Measurements from ENCODE around the gene MGAT1.
A peak's percentile ranks its signal among the peaks of the same experiment; 100 is the strongest.

Gene MGAT1

GRCh38 chr5:180815293-180815917 is 12.8 kb upstream of the MGAT1 start:
- no peaks in the 10 kb centered on the region for H3K4me1 ChIP-seq (ENCODE audit: control insufficient read depth, low read depth, low read length)
- WGBS (ENCODE audit: extremely low coverage, insufficient coverage, low lambda C conversion rate), result no CpG with 5 or more reads among the region's 9 CpGs

GRCh38 chr5:180813420-180813819 is 10.8 kb upstream of the MGAT1 start:
- Histone ChIP-seq H3K23ac (ENCODE audit: low read length) (no peak overlapping the region), H2BK120ac (ENCODE audit: low read depth, low read length) (no peak overlapping the region), H3K27ac (ENCODE audit: low read depth, low read length) (no peak overlapping the region), H2BK15ac (replicated peaks; ENCODE audit: low read depth) (no peak overlapping the region), H3K9ac (ENCODE audit: low read length) (no peak overlapping the region), H3K18ac (ENCODE audit: low read length) (no peak overlapping the region), H3K27me3 (ENCODE audit: insufficient read depth, low read length, poor library complexity) (no peaks in the 10 kb centered on the region), H3K4me3 (ENCODE audit: low read length) (no peak overlapping the region), H2AK5ac (ENCODE audit: low read length) (no peak overlapping the region), H4K5ac (ENCODE audit: low read length) (no peak overlapping the region), H4K8ac (ENCODE audit: low read depth, low read length) (no peak overlapping the region), H3K4me2 (ENCODE audit: low read length) (no peak overlapping the region), H3K79me1 (ENCODE audit: low read length) (peaks cover 3% of the 10 kb centered on the region), H3K79me2 (ENCODE audit: control insufficient read depth, insufficient read depth, low read length) (no peaks in the 10 kb centered on the region), H3K4me1 (ENCODE audit: control insufficient read depth, low read depth, low read length) (peaks cover 4% of the 10 kb centered on the region), H3K56ac (ENCODE audit: low read length) (no peak overlapping the region), H2BK5ac (ENCODE audit: low read length) (no peak overlapping the region), H3K4ac (ENCODE audit: low read depth, low read length) (no peak overlapping the region), H3K36me3 (ENCODE audit: control insufficient read depth, insufficient read depth, low read length) (no peaks in the 10 kb centered on the region)
- WGBS (ENCODE audit: extremely low coverage, insufficient coverage, low lambda C conversion rate), result no CpG with 5 or more reads among the region's 5 CpGs
- no peak for DNase-seq

More at GRCh38 chr5:180815293-180815917, 12.8 kb upstream of the MGAT1 start:
- Histone ChIP-seq H3K4ac (ENCODE audit: low read depth, low read length) (no peak overlapping the region), H3K4me2 (ENCODE audit: low read length) (no peak overlapping the region), H3K9ac (ENCODE audit: low read length) (no peak overlapping the region), H3K27me3 (ENCODE audit: insufficient read depth, low read length, poor library complexity) (no peaks in the 10 kb centered on the region), H2BK120ac (ENCODE audit: low read depth, low read length) (no peak overlapping the region), H4K8ac (ENCODE audit: low read depth, low read length) (no peak overlapping the region), H2BK15ac (replicated peaks; ENCODE audit: low read depth) (no peak overlapping the region), H3K23ac (ENCODE audit: low read length) (no peak overlapping the region), H3K27ac (ENCODE audit: low read depth, low read length) (no peak overlapping the region), H3K56ac (ENCODE audit: low read length) (no peak overlapping the region), H3K18ac (ENCODE audit: low read length) (no peak overlapping the region), H4K5ac (ENCODE audit: low read length) (no peak overlapping the region), H3K4me3 (ENCODE audit: low read length) (no peak overlapping the region), H2BK5ac (ENCODE audit: low read length) (no peak overlapping the region), H3K79me1 (ENCODE audit: low read length) (no peaks in the 10 kb centered on the region), H3K36me3 (ENCODE audit: control insufficient read depth, insufficient read depth, low read length) (no peaks in the 10 kb centered on the region), H2AK5ac (ENCODE audit: low read length) (no peak overlapping the region), H3K79me2 (ENCODE audit: control insufficient read depth, insufficient read depth, low read length) (no peaks in the 10 kb centered on the region)
- no peak for DNase-seq

- H2BK120ac ChIP-seq (ENCODE audit: low read depth, low read length), result no peak overlapping the region
- H3K9ac ChIP-seq (ENCODE audit: low read length), result peak overlapping the region; percentile 31
- H2BK5ac ChIP-seq (ENCODE audit: low read length), result no peak overlapping the region
- H3K27ac ChIP-seq (ENCODE audit: low read depth, low read length), result no peak overlapping the region
- no peaks in the 10 kb centered on the region for H3K27me3 ChIP-seq (ENCODE audit: insufficient read depth, low read length, poor library complexity)
- no peak for DNase-seq
- H3K18ac ChIP-seq (ENCODE audit: low read length), result no peak overlapping the region
- peak overlapping the region; percentile 60 for H3K23ac ChIP-seq (ENCODE audit: low read length)
- H3K79me2 ChIP-seq (ENCODE audit: control insufficient read depth, insufficient read depth, low read length), result peaks cover 11% of the 10 kb centered on the region
- H2AK5ac ChIP-seq (ENCODE audit: low read length), result no peak overlapping the region
- no peak overlapping the region for H3K4me3 ChIP-seq (ENCODE audit: low read length)
- H3K79me1 ChIP-seq (ENCODE audit: low read length), result peaks cover 16% of the 10 kb centered on the region
- no peak overlapping the region for H4K8ac ChIP-seq (ENCODE audit: low read depth, low read length)
- no CpG with 5 or more reads among the region's 10 CpGs for WGBS (ENCODE audit: extremely low coverage, insufficient coverage, low lambda C conversion rate)
- no peaks in the 10 kb centered on the region for H3K36me3 ChIP-seq (ENCODE audit: control insufficient read depth, insufficient read depth, low read length)
- H3K4me2 ChIP-seq (ENCODE audit: low read length), result no peak overlapping the region
- no peak overlapping the region for H3K4ac ChIP-seq (ENCODE audit: low read depth, low read length)
- peaks cover 6% of the 10 kb centered on the region for H3K4me1 ChIP-seq (ENCODE audit: control insufficient read depth, low read depth, low read length)
- no peak overlapping the region for H2BK15ac ChIP-seq (replicated peaks; ENCODE audit: low read depth)
- no peak overlapping the region for H4K5ac ChIP-seq (ENCODE audit: low read length)
- peak overlapping the region; percentile 42 for H3K56ac ChIP-seq (ENCODE audit: low read length)
These were observed 9.1 kb upstream of the MGAT1 start for GRCh38 chr5:180811623-180812124.

GRCh38 chr5:180810959-180811622 is 8.5 kb upstream of the MGAT1 start:
- peaks cover 20% of the 10 kb centered on the region for H3K79me1 ChIP-seq (ENCODE audit: low read length)
- H4K8ac ChIP-seq (ENCODE audit: low read depth, low read length), result no peak overlapping the region
- H3K27me3 ChIP-seq (ENCODE audit: insufficient read depth, low read length, poor library complexity), result no peaks in the 10 kb centered on the region
- H3K36me3 ChIP-seq (ENCODE audit: control insufficient read depth, insufficient read depth, low read length), result no peaks in the 10 kb centered on the region
- peak overlapping the region; percentile 60 for H3K23ac ChIP-seq (ENCODE audit: low read length)
- peaks cover 6% of the 10 kb centered on the region for H3K4me1 ChIP-seq (ENCODE audit: control insufficient read depth, low read depth, low read length)
- H2BK5ac ChIP-seq (ENCODE audit: low read length), result no peak overlapping the region
- H3K4ac ChIP-seq (ENCODE audit: low read depth, low read length), result peak overlapping the region; percentile 27
- no peak for DNase-seq
- no peak overlapping the region for H2AK5ac ChIP-seq (ENCODE audit: low read length)
- H3K56ac ChIP-seq (ENCODE audit: low read length), result peak overlapping the region; percentile 85
- H3K9ac ChIP-seq (ENCODE audit: low read length), result peak overlapping the region; percentile 66
- H3K4me2 ChIP-seq (ENCODE audit: low read length), result peak overlapping the region; percentile 96
- H4K5ac ChIP-seq (ENCODE audit: low read length), result peak overlapping the region; percentile 38
- H3K27ac ChIP-seq (ENCODE audit: low read depth, low read length), result peak overlapping the region; percentile 89
- H3K4me3 ChIP-seq (ENCODE audit: low read length), result peak overlapping the region; percentile 6
- WGBS (ENCODE audit: extremely low coverage, insufficient coverage, low lambda C conversion rate), result no CpG with 5 or more reads among the region's 30 CpGs
- H2BK120ac ChIP-seq (ENCODE audit: low read depth, low read length), result no peak overlapping the region
- H2BK15ac ChIP-seq (replicated peaks; ENCODE audit: low read depth), result no peak overlapping the region
- peak overlapping the region; percentile 13 for H3K18ac ChIP-seq (ENCODE audit: low read length)
- H3K79me2 ChIP-seq (ENCODE audit: control insufficient read depth, insufficient read depth, low read length), result peaks cover 11% of the 10 kb centered on the region

GRCh38 chr5:180810210-180810958 is 7.8 kb upstream of the MGAT1 start:
- peak overlapping the region; percentile 27 for H3K4ac ChIP-seq (ENCODE audit: low read depth, low read length)
- peak overlapping the region; percentile 41 for H4K8ac ChIP-seq (ENCODE audit: low read depth, low read length)
- H3K4me3 ChIP-seq (ENCODE audit: low read length), result peak overlapping the region; percentile 72
- H3K4me1 ChIP-seq (ENCODE audit: control insufficient read depth, low read depth, low read length), result peaks cover 6% of the 10 kb centered on the region
- H3K27ac ChIP-seq (ENCODE audit: low read depth, low read length), result peak overlapping the region; percentile 89
- H3K56ac ChIP-seq (ENCODE audit: low read length), result peak overlapping the region; percentile 94
- no peak overlapping the region for H4K5ac ChIP-seq (ENCODE audit: low read length)
- H3K18ac ChIP-seq (ENCODE audit: low read length), result peak overlapping the region; percentile 91
- H3K79me2 ChIP-seq (ENCODE audit: control insufficient read depth, insufficient read depth, low read length), result peaks cover 11% of the 10 kb centered on the region
- H3K4me2 ChIP-seq (ENCODE audit: low read length), result peak overlapping the region; percentile 96
- peak overlapping the region; percentile 83 for H2BK5ac ChIP-seq (ENCODE audit: low read length)
- H3K27me3 ChIP-seq (ENCODE audit: insufficient read depth, low read length, poor library complexity), result no peaks in the 10 kb centered on the region
- H3K36me3 ChIP-seq (ENCODE audit: control insufficient read depth, insufficient read depth, low read length), result no peaks in the 10 kb centered on the region
- H3K79me1 ChIP-seq (ENCODE audit: low read length), result peaks cover 20% of the 10 kb centered on the region
- H2BK120ac ChIP-seq (ENCODE audit: low read depth, low read length), result no peak overlapping the region
- peak overlapping the region; percentile 17 for H3K23ac ChIP-seq (ENCODE audit: low read length)
- WGBS (ENCODE audit: extremely low coverage, insufficient coverage, low lambda C conversion rate), result no CpG with 5 or more reads among the region's 66 CpGs
- H2AK5ac ChIP-seq (ENCODE audit: low read length), result no peak overlapping the region
- peak overlapping the region; percentile 88 for H3K9ac ChIP-seq (ENCODE audit: low read length)
- H2BK15ac ChIP-seq (replicated peaks; ENCODE audit: low read depth), result no peak overlapping the region
- DNase-seq, result peak; percentile 97

Data from mesendoderm (in vitro differentiated cells).